Measurements from ENCODE around the gene HPS4. TPM values are rescaled to one million over a fixed set of nuclear protein-coding genes. Genes with fewer than 3 reads are reported as not detected.

The HPS4 gene
- total RNA-seq, 1 experiment from 2014 or later: 19.9 TPM

GRCh38 chr22:26484360-26484706, 750 bp upstream of the HPS4 start:
- BruUV-seq (replicated peaks): TSS peak; percentile 59

GRCh38 chr22:26483043-26483438, 542 bp downstream of the HPS4 start:
- H3K4me2 ChIP-seq (ENCODE audit: low read length): peak overlapping the region; percentile 98
- H3K36me3 ChIP-seq (ENCODE audit: low read depth, low read length): no peaks in the 10 kb centered on the region; the same call in 1 of the 2 replicates
- peak overlapping the region; percentile 88 for H3K4me3 ChIP-seq (ENCODE audit: low read length)
- peaks cover 59% of the 10 kb centered on the region for H3K79me2 ChIP-seq (ENCODE audit: low read length)
- TSS peak; percentile 58 for BruUV-seq (replicated peaks)
- TF ChIP-seq EZH2 (IDR thresholded peaks at IDR 0.05; ENCODE audit: low read length, unreplicated experiment) (no peak), EZH2phosphoT487 (IDR thresholded peaks at IDR 0.05; ENCODE audit: borderline replicate concordance, low read length) (no peak)
- TF ChIP-seq, protein P1, sequence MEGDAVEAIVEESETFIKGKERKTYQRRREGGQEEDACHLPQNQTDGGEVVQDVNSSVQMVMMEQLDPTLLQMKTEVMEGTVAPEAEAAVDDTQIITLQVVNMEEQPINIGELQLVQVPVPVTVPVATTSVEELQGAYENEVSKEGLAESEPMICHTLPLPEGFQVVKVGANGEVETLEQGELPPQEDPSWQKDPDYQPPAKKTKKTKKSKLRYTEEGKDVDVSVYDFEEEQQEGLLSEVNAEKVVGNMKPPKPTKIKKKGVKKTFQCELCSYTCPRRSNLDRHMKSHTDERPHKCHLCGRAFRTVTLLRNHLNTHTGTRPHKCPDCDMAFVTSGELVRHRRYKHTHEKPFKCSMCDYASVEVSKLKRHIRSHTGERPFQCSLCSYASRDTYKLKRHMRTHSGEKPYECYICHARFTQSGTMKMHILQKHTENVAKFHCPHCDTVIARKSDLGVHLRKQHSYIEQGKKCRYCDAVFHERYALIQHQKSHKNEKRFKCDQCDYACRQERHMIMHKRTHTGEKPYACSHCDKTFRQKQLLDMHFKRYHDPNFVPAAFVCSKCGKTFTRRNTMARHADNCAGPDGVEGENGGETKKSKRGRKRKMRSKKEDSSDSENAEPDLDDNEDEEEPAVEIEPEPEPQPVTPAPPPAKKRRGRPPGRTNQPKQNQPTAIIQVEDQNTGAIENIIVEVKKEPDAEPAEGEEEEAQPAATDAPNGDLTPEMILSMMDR (conservative IDR thresholded peaks at IDR 0.05; ENCODE audit: low read depth, low read length): no peak
- H3K9me2 ChIP-seq (replicated peaks; ENCODE audit: low read length): no peaks in the 10 kb centered on the region
- no peaks in the 10 kb centered on the region for H3K27me3 ChIP-seq (ENCODE audit: low read length)
- peak overlapping the region; percentile 93 for H3K9ac ChIP-seq (ENCODE audit: low read length)
- peaks cover 24% of the 10 kb centered on the region for H3K4me1 ChIP-seq (ENCODE audit: insufficient read depth, low read length)
- peak overlapping the region; percentile 50 for H3K27ac ChIP-seq (ENCODE audit: low read length)
- no peaks in the 10 kb centered on the region for H3F3A ChIP-seq (ENCODE audit: low read length, unreplicated experiment)
- ATAC-seq (no peak), DNase-seq (no peak)
- peak overlapping the region; percentile 87 for H2AFZ ChIP-seq (ENCODE audit: low read length)
- H3K9me3 ChIP-seq (ENCODE audit: low read length): no peaks in the 10 kb centered on the region
- ChIA-PET POLR2A (ENCODE audit: unreplicated experiment) (interaction anchor here (1.0 kb wide), 1 partner anchor 11 kb away, joined by 3 read pairs; no protein-coding TSS in a partner anchor), CTCF (no interaction called here)
- H4K20me1 ChIP-seq (ENCODE audit: low read length): no peaks in the 10 kb centered on the region
- intact Hi-C loops (cut with micrococcal nuclease): no loop called here

More at GRCh38 chr22:26484360-26484706, 750 bp upstream of the HPS4 start:
- ATAC-seq (no peak), DNase-seq (no peak)
- peaks cover 52% of the 10 kb centered on the region for H3K79me2 ChIP-seq (ENCODE audit: low read length)
- peak overlapping the region; percentile 88 for H3K4me3 ChIP-seq (ENCODE audit: low read length)
- no peaks in the 10 kb centered on the region for H3F3A ChIP-seq (ENCODE audit: low read length, unreplicated experiment)
- intact Hi-C loops (cut with micrococcal nuclease): no loop called here
- H3K4me2 ChIP-seq (ENCODE audit: low read length): peak overlapping the region; percentile 98
- no peaks in the 10 kb centered on the region; the same call in none of the 2 replicates for H3K36me3 ChIP-seq (ENCODE audit: low read depth, low read length)
- H3K4me1 ChIP-seq (ENCODE audit: insufficient read depth, low read length): peaks cover 24% of the 10 kb centered on the region
- TF ChIP-seq, protein P1 (conservative IDR thresholded peaks at IDR 0.05; ENCODE audit: low read depth, low read length): no peak
- TF ChIP-seq EZH2phosphoT487 (IDR thresholded peaks at IDR 0.05; ENCODE audit: borderline replicate concordance, low read length): no peak
- no peaks in the 10 kb centered on the region for H3K9me3 ChIP-seq (ENCODE audit: low read length)
- H4K20me1 ChIP-seq (ENCODE audit: low read length): no peaks in the 10 kb centered on the region
- H3K9me2 ChIP-seq (replicated peaks; ENCODE audit: low read length): no peaks in the 10 kb centered on the region
- H2AFZ ChIP-seq (ENCODE audit: low read length): peak overlapping the region; percentile 87
- ChIA-PET CTCF (no interaction called here), POLR2A (ENCODE audit: unreplicated experiment) (no interaction called here)
- peak overlapping the region; percentile 41 for H3K27ac ChIP-seq (ENCODE audit: low read length)
- H3K9ac ChIP-seq (ENCODE audit: low read length): peak overlapping the region; percentile 93
- no peaks in the 10 kb centered on the region for H3K27me3 ChIP-seq (ENCODE audit: low read length)

DNA sequence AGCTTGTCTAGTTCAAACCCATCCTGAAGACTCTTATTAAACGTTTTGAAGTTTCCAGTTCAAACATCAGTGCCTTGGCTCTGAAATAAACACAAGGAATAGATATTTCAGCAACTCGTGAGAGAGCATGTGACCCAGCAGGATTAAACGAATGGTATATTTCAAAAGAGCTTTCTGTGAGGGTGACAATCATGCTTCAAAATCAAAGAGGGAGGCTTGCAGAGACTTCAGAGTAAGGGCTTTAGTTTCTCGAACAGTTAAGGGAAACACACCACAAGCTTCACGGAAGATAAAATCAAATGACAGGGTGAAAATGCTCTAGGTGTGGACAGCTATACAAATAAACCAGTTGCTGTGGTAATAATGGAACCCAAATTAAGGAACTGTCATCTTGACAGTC, 1.4 kb downstream of the HPS4 start:
- ChIA-PET CTCF (no interaction called here), POLR2A (ENCODE audit: unreplicated experiment) (no interaction called here)
- Histone ChIP-seq H3K4me1 (ENCODE audit: insufficient read depth, low read length) (peaks cover 24% of the 10 kb centered on the region), H3K9me3 (ENCODE audit: low read length) (no peaks in the 10 kb centered on the region), H4K20me1 (ENCODE audit: low read length) (no peaks in the 10 kb centered on the region), H3K4me2 (ENCODE audit: low read length) (peak overlapping the region; percentile 98; the same call in 1 of the 2 replicates), H3K9me2 (replicated peaks; ENCODE audit: low read length) (no peaks in the 10 kb centered on the region), H2AFZ (ENCODE audit: low read length) (no peak overlapping the region), H3F3A (ENCODE audit: low read length, unreplicated experiment) (no peaks in the 10 kb centered on the region), H3K36me3 (ENCODE audit: low read depth, low read length) (no peaks in the 10 kb centered on the region), H3K27ac (ENCODE audit: low read length) (no peak overlapping the region), H3K9ac (ENCODE audit: low read length) (no peak overlapping the region), H3K4me3 (ENCODE audit: low read length) (no peak overlapping the region), H3K27me3 (ENCODE audit: low read length) (no peaks in the 10 kb centered on the region), H3K79me2 (ENCODE audit: low read length) (peaks cover 59% of the 10 kb centered on the region)
- ATAC-seq (no peak), DNase-seq (no peak)
- no TSS peak for BruUV-seq (replicated peaks)
- TF ChIP-seq, protein P1 (conservative IDR thresholded peaks at IDR 0.05; ENCODE audit: low read depth, low read length): no peak
- TF ChIP-seq EZH2 (IDR thresholded peaks at IDR 0.05; ENCODE audit: low read length, unreplicated experiment) (no peak), EZH2phosphoT487 (IDR thresholded peaks at IDR 0.05; ENCODE audit: borderline replicate concordance, low read length) (no peak)
- intact Hi-C loops (cut with micrococcal nuclease): no loop called here

All from PC-3 (cell line).